K562 (cell line): Measurements from ENCODE around the gene BCO2. TPM values are rescaled to one million over a fixed set of nuclear protein-coding genes. Genes with fewer than 3 reads are reported as not detected.

Experiments used
- C11orf30 ChIP-seq: fragments of 450-650 bp; IDR thresholded peaks from 2 replicates; pipeline ENCODE4 v1.6.1; 2016; ENCODE audit warnings: low read depth, mild to moderate bottlenecking
- CAMTA2 ChIP-seq: fragments of 250-450 bp; sonication (Bioruptor Pico); conservative IDR thresholded peaks from 2 replicates; pipeline ENCODE4 v1.5.1; 2022
- CBX2 ChIP-seq: fragments of 200-600 bp; sonication (generic); IDR thresholded peaks from one replicate; pipeline ENCODE4 v1.6.1; 2012; ENCODE audit warnings: mild to moderate bottlenecking, low read length, inconsistent platforms; ENCODE audit not compliant: insufficient read depth, poor library complexity, severe bottlenecking
- CEBPB ChIP-seq: fragments of 450-650 bp; IDR thresholded peaks from 2 replicates; pipeline ENCODE4 v1.6.1; 2016; ENCODE audit warnings: missing genetic modification characterization, missing compliant biosample characterization
- ELF2 ChIP-seq: fragments of 250-450 bp; sonication (Bioruptor Pico); IDR thresholded peaks from 2 replicates; pipeline ENCODE4 v1.5.0; 2021; ENCODE audit warnings: mild to moderate bottlenecking
- FOSL1 ChIP-seq: fragments of 200-800 bp; sonication (Bioruptor generic); conservative IDR thresholded peaks from 2 replicates; pipeline ENCODE4 v1.6.1; 2016; ENCODE audit warnings: missing genetic modification characterization, missing compliant biosample characterization
- GATAD2B ChIP-seq: fragments of 450-650 bp; IDR thresholded peaks from 2 replicates; pipeline ENCODE4 v1.6.1; 2017; ENCODE audit warnings: mild to moderate bottlenecking, borderline replicate concordance
- HNRNPL ChIP-seq: fragments of 200-400 bp; formaldehyde crosslinking; IDR thresholded peaks from 2 replicates; pipeline ENCODE4 v1.6.1; 2017; ENCODE audit warnings: low read depth, mild to moderate bottlenecking, low read length
- KLF13 ChIP-seq: fragments of 450-650 bp; IDR thresholded peaks from 2 replicates; pipeline ENCODE4 v1.6.1; 2016; ENCODE audit warnings: missing genetic modification characterization, low read depth, mild to moderate bottlenecking, missing compliant biosample characterization, moderate library complexity, borderline replicate concordance
- NFRKB ChIP-seq: fragments of 450-650 bp; IDR thresholded peaks from 2 replicates; pipeline ENCODE4 v1.6.1; 2016; ENCODE audit warnings: low read depth
- NFYB ChIP-seq: IDR thresholded peaks from 2 replicates; pipeline ENCODE4 v1.6.1; 2011; ENCODE audit warnings: mild to moderate bottlenecking, moderate library complexity; ENCODE audit not compliant: insufficient read length; ENCODE audit errors: extremely low read depth
- POLR2B ChIP-seq: fragments of 450-650 bp; IDR thresholded peaks from 2 replicates; pipeline ENCODE4 v1.6.1; 2018; ENCODE audit warnings: low read depth; ENCODE audit not compliant: partially characterized antibody
- TEAD4 ChIP-seq, 2 experiments: sonication (generic) in 1 of 2; formaldehyde crosslinking in 1 of 2; IDR thresholded peaks; 2 replicates each; pipeline versions ENCODE4 v1.6.1 to v1.8.0; 2012 to 2022; ENCODE audit warnings: borderline replicate concordance in 1 of 2, inconsistent platforms in 1 of 2, low read length in 1 of 2, mild to moderate bottlenecking in 1 of 2, missing genetic modification reagents in 1 of 2
- TSC22D4 ChIP-seq: fragments of 450-650 bp; IDR thresholded peaks from 2 replicates; pipeline ENCODE4 v1.6.1; 2016; ENCODE audit warnings: missing genetic modification characterization, missing biosample characterization, control low read depth
- ZEB2 ChIP-seq: fragments of 450-650 bp; IDR thresholded peaks from 2 replicates; pipeline ENCODE4 v1.6.1; 2016
- ZNF134 ChIP-seq: fragments of 250-450 bp; sonication (Bioruptor Pico); conservative IDR thresholded peaks from 2 replicates; pipeline ENCODE4 v1.4.0; 2020
- ZNF253 ChIP-seq: fragments of 250-450 bp; sonication (Bioruptor Pico); conservative IDR thresholded peaks from 2 replicates; pipeline ENCODE4 v1.6.1; 2021; ENCODE audit warnings: mild to moderate bottlenecking
- ZNF507 ChIP-seq: conservative IDR thresholded peaks from 2 replicates; pipeline ENCODE4 v1.6.1; 2017; ENCODE audit warnings: missing genetic modification characterization, missing compliant biosample characterization
- ZNF77 ChIP-seq: fragments of 250-450 bp; sonication (Bioruptor Pico); IDR thresholded peaks from 2 replicates; pipeline ENCODE4 v1.5.0; 2020
- polyA plus RNA-seq, 8 experiments: library from polyadenylated mRNA; depleted of rRNA in 4 of 8; stranded (reverse) in 5 of 8; unstranded in 3 of 8; fragments of >200 nt; fragmentation: Nextera tagmentation in 2 of 8; fragmentation: Illumina TruSeq in 1 of 8; extraction: Ambion mirVana in 2 of 8; extraction: Trizol in 1 of 8; gene quantifications; 2 replicates each; pipeline versions ENCODE4 v1.2.1 to v1.2.3, GENCODE V29; 2011 to 2014; ENCODE audit warnings: inconsistent platforms in 1 of 8, missing spikeins in 1 of 8
- total RNA-seq, 7 experiments: library from RNA; depleted of rRNA in 6 of 7; stranded (reverse); fragments of >200 nt in 6 of 7; fragmentation: Illumina TruSeq in 2 of 7; extraction: Trizol in 2 of 7; gene quantifications; 2 replicates each; pipeline versions ENCODE4 v1.2.1 to v1.2.3, GENCODE V29; 2011 to 2021; ENCODE audit warnings: low replicate concordance in 1 of 7
- TF ChIP-seq, protein P1 (sequence below), 2 experiments: fragments of 450-650 bp in 1 of 2; sonication (generic) in 1 of 2; formaldehyde crosslinking in 1 of 2; IDR thresholded peaks; 2 replicates each; pipeline versions ENCODE4 v1.7.1 to v1.9.0; 2016 to 2022; ENCODE audit warnings: inconsistent platforms in 1 of 2, mild to moderate bottlenecking in 1 of 2, missing genetic modification reagents in 1 of 2
- TF ChIP-seq, protein P2 (sequence below): sonication (generic); formaldehyde crosslinking; IDR thresholded peaks from 2 replicates; pipeline ENCODE4 v1.9.0; 2022; ENCODE audit warnings: mild to moderate bottlenecking, missing genetic modification reagents

Gene BCO2
- total and polyA plus RNA-seq, 9 of the 15 experiments (the other 6 are each of a cell fraction or from before 2014, with no cell fraction given), result 0.21 to 1.0 (median 0.47) TPM; not detected in 1

DNA sequence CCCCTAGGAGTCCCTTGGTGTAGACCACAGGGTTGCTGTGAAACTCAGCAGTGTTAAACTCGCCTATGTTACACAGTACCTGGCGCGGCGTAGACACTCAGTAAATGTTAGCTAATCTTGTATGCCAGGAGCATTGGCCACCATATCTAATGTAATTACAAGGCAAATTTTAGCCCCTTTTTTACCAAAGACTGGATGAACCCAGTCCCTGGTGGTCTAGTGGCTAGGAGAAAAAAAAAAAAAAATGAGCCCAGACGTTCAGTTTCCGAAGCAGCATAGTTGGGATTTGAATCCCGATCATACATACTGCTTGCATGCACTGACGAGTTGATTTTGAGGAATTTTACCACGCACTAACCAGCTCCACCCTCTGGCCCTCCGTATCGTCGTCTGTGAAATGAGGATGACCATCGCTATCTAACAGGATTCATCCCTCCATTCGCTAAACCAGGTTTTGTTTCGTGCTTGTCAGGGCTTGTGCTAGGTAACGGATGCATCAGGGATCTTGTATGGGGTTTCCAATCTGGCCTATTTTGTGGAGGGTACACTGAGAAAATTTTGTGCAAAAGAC lies 51.6 kb downstream of the BCO2 start (continued):
- TF ChIP-seq, protein P1, sequence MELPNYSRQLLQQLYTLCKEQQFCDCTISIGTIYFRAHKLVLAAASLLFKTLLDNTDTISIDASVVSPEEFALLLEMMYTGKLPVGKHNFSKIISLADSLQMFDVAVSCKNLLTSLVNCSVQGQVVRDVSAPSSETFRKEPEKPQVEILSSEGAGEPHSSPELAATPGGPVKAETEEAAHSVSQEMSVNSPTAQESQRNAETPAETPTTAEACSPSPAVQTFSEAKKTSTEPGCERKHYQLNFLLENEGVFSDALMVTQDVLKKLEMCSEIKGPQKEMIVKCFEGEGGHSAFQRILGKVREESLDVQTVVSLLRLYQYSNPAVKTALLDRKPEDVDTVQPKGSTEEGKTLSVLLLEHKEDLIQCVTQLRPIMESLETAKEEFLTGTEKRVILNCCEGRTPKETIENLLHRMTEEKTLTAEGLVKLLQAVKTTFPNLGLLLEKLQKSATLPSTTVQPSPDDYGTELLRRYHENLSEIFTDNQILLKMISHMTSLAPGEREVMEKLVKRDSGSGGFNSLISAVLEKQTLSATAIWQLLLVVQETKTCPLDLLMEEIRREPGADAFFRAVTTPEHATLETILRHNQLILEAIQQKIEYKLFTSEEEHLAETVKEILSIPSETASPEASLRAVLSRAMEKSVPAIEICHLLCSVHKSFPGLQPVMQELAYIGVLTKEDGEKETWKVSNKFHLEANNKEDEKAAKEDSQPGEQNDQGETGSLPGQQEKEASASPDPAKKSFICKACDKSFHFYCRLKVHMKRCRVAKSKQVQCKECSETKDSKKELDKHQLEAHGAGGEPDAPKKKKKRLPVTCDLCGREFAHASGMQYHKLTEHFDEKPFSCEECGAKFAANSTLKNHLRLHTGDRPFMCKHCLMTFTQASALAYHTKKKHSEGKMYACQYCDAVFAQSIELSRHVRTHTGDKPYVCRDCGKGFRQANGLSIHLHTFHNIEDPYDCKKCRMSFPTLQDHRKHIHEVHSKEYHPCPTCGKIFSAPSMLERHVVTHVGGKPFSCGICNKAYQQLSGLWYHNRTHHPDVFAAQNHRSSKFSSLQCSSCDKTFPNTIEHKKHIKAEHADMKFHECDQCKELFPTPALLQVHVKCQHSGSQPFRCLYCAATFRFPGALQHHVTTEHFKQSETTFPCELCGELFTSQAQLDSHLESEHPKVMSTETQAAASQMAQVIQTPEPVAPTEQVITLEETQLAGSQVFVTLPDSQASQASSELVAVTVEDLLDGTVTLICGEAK (IDR thresholded peaks at IDR 0.05), result peak; percentile 35; the same call in 1 of the 2 replicates
- TF ChIP-seq, protein P1 (CRISPR knock-in tag; IDR thresholded peaks at IDR 0.05), result no peak
- no peak for TF ChIP-seq TEAD4 (IDR thresholded peaks at IDR 0.05; ENCODE audit: low read length)
- TF ChIP-seq TEAD4 (CRISPR knock-in tag; IDR thresholded peaks at IDR 0.05; ENCODE audit: borderline replicate concordance), result no peak
- no peak for TF ChIP-seq POLR2B
- TF ChIP-seq C11orf30, result no peak
- TF ChIP-seq CEBPB (tag), result no peak
- TF ChIP-seq NFRKB, result no peak
- TF ChIP-seq KLF13 (tag), result no peak
- TF ChIP-seq ELF2, result no peak
- no peak for TF ChIP-seq ZNF134 (CRISPR knock-in tag)
- no peak for TF ChIP-seq FOSL1
- no peak for TF ChIP-seq ZEB2
- TF ChIP-seq CAMTA2 (CRISPR knock-in tag), result no peak
- TF ChIP-seq HNRNPL, result no peak
- no peak for TF ChIP-seq CBX2
- TF ChIP-seq ZNF253, result no peak
- TF ChIP-seq, protein P2, sequence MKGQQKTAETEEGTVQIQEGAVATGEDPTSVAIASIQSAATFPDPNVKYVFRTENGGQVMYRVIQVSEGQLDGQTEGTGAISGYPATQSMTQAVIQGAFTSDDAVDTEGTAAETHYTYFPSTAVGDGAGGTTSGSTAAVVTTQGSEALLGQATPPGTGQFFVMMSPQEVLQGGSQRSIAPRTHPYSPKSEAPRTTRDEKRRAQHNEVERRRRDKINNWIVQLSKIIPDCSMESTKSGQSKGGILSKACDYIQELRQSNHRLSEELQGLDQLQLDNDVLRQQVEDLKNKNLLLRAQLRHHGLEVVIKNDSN (CRISPR knock-in tag), result no peak; the same call in 1 of the 2 replicates
- TF ChIP-seq ZNF507 (tag), result no peak
- TF ChIP-seq GATAD2B, result no peak
- TF ChIP-seq NFYB, result no peak
- no peak for TF ChIP-seq TSC22D4
- no peak for TF ChIP-seq ZNF77 (CRISPR knock-in tag)
